ENCODE data around the gene TRDMT1.

Gene TRDMT1

GRCh38 chr10:17229967-17230682 lies 28.7 kb upstream of the TRDMT1 start:
- peak; percentile 13 for DNase-seq

DNA sequence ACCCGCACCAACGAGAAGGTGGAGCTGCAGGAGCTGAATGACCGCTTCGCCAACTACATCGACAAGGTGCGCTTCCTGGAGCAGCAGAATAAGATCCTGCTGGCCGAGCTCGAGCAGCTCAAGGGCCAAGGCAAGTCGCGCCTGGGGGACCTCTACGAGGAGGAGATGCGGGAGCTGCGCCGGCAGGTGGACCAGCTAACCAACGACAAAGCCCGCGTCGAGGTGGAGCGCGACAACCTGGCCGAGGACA lies 28.2 kb upstream of the TRDMT1 start:
- DNase-seq: no peak

DNA sequence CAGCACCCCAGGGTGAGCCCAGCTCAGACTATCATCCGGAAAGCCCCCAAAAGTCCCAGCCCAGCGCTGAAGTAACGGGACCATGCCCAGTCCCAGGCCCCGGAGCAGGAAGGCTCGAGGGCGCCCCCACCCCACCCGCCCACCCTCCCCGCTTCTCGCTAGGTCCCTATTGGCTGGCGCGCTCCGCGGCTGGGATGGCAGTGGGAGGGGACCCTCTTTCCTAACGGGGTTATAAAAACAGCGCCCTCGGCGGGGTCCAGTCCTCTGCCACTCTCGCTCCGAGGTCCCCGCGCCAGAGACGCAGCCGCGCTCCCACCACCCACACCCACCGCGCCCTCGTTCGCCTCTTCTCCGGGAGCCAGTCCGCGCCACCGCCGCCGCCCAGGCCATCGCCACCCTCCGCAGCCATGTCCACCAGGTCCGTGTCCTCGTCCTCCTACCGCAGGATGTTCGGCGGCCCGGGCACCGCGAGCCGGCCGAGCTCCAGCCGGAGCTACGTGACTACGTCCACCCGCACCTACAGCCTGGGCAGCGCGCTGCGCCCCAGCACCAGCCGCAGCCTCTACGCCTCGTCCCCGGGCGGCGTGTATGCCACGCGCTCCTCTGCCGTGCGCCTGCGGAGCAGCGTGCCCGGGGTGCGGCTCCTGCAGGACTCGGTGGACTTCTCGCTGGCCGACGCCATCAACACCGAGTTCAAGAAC lies 27.7 kb upstream of the TRDMT1 start:
- DNase-seq: peak; percentile 2

- DNase-seq: no peak
Observed at GRCh38 chr10:17228091-17229015, 26.9 kb upstream of the TRDMT1 start, which contains the start of gene VIM. TSS of gene VIM (plus strand) at chr10:17228241. CDS start at chr10:17229423, 1,182 bp downstream.

GRCh38 chr10:17227367-17228090 lies 26.1 kb upstream of the TRDMT1 start:
- DNase-seq: no peak

DNA sequence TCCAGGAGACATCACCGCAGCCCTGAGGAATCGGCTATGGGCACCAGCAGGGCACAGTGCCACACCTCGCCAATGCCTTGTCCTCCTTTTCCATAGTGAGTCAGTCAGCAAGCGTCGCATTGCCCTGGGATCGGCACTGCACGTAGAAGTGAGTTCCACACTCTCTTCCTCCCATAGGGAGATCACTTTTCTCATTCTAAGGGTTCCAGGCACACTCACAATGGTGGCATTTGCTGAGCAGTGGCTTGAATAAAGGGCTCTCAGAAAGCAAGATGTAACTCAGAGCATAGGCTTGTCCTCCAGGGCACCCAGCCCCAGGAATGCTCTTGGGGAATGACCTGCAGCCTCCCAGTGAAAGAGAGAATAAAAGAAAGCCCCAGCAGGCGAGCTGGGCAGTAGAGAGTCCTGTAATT lies 25.4 kb upstream of the TRDMT1 start:
- no peak for DNase-seq

DNA sequence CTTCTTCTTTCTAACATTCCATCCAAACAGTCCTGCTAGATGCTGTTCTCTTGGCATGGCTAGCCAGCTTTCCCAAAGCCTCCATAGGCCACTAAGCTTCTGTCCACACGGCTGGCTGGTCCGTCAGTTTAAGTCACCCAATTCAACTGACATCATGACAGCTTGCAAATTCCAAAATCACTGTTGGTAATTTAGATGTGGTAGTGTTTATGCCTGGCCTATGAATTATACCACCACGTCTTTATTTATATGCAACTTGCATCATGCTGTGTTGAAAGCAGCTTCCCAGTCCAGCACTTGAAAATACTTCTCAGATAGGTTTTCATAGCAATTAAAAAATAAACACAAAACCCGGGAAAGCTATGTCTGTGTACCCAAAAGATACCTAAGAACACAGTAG lies 24.3 kb upstream of the TRDMT1 start:
- DNase-seq: no peak

DNA sequence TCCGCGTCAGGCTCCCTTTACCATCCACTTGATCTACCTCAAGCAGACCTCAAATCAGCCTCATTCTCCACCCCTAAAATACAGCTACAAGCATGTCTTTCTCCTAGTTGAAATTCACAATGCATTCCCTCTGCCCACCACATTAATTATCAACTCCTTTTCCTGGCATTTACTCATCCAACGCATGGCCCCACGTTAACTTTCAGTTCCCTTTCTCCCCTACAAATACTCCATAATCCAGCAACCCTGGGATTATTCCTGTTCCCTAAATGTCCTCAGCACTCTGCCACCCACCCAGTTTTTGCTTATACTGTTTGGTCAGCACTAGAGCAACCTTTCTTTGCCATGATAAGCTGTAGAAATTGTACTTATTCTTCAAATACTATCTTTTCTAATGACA lies 20.9 kb upstream of the TRDMT1 start:
- no peak for DNase-seq

DNA sequence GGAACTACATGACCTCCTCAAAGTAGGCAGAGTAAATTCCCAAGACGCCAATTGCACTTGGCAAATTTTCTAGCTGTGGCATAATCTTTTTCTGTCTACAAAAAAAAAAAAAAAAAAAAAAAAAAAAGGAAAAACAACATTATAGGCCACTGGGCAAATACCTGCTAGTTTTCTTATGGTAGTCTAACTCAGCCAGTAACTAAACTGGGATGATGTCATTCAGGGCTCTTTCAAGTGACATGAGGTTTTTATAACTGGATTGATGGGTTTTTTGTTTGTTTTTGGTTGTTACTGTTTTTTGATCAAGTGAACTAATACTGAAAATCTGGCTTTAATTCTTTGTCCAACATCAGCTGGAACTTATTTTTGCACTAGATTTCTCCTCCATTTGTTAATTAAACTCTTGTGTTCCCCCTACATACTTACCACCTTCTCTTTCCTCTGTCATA lies 19.2 kb upstream of the TRDMT1 start:
- DNase-seq: no peak

- no peak for DNase-seq
Observed at GRCh38 chr10:17219024-17219423, 17.6 kb upstream of the TRDMT1 start.

GRCh38 chr10:17217631-17218232 lies 16.3 kb upstream of the TRDMT1 start:
- DNase-seq: no peak

- no peak for DNase-seq
Observed at GRCh38 chr10:17216901-17217395, 15.5 kb upstream of the TRDMT1 start.

GRCh38 chr10:17216217-17216900 lies 14.9 kb upstream of the TRDMT1 start:
- no peak for DNase-seq

DNA sequence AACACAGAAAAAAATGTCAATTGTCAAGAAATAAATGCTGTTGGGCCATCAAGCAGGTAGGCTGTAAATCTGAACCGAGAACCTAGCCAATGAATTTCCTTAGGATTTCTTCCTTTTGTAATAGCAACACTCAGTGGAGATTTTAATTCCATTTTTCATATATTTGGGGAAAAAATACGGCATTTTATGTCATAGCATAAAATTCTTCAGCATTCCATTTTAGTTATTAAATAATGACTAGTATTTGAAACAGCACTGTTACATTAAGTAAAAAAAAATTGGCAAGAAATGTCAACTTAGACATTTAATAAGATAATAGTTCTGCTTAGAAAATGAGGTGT lies 14.3 kb upstream of the TRDMT1 start:
- no peak for DNase-seq

GRCh38 chr10:17214971-17215781 lies 13.7 kb upstream of the TRDMT1 start:
- DNase-seq: no peak

GRCh38 chr10:17214526-17214925 lies 13.1 kb upstream of the TRDMT1 start:
- no peak for DNase-seq

- DNase-seq: no peak
Observed at GRCh38 chr10:17213646-17214349, 12.3 kb upstream of the TRDMT1 start.

DNA sequence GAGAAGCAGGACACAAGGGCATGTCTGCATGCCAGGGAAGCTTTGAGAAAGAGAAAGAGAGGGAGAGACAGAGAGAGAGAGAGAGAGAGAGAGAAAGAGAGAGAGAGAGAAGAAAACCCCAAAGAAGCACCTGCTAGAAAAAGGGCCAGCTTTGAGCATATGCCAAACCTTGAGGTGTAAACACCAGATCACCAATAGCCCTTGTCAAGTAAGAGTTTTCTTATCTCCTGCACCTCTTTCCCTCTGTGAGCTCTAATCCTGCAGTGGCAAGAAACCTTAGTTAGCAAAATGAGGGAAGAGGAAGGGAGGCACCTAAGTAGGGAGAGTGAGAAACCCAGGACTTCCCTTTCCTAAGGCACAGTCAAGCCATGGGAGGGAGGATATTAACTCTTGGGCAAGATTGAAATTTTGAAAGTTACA lies 11.3 kb upstream of the TRDMT1 start:
- no peak for DNase-seq

- DNase-seq: no peak
Observed at GRCh38 chr10:17210361-17210760, 8.9 kb upstream of the TRDMT1 start.

GRCh38 chr10:17209881-17210280 lies 8.4 kb upstream of the TRDMT1 start:
- DNase-seq: no peak
